GM18909 (cell line): Measurements from ENCODE around the gene PSENEN.
"Not testable (repeated sequence)": the region's sequence is repeated elsewhere in the genome, so short reads cannot be mapped to it uniquely, and the experiment has no call there.

ENCODE experiments used
- ATAC-seq: cut with Tn5 transposase; IDR thresholded peaks from one replicate; pipeline ENCODE4 v1.9.1; 2021; ENCODE audit warnings: mild to moderate bottlenecking; ENCODE audit not compliant: unreplicated experiment, poor library complexity

PSENEN gene

DNA sequence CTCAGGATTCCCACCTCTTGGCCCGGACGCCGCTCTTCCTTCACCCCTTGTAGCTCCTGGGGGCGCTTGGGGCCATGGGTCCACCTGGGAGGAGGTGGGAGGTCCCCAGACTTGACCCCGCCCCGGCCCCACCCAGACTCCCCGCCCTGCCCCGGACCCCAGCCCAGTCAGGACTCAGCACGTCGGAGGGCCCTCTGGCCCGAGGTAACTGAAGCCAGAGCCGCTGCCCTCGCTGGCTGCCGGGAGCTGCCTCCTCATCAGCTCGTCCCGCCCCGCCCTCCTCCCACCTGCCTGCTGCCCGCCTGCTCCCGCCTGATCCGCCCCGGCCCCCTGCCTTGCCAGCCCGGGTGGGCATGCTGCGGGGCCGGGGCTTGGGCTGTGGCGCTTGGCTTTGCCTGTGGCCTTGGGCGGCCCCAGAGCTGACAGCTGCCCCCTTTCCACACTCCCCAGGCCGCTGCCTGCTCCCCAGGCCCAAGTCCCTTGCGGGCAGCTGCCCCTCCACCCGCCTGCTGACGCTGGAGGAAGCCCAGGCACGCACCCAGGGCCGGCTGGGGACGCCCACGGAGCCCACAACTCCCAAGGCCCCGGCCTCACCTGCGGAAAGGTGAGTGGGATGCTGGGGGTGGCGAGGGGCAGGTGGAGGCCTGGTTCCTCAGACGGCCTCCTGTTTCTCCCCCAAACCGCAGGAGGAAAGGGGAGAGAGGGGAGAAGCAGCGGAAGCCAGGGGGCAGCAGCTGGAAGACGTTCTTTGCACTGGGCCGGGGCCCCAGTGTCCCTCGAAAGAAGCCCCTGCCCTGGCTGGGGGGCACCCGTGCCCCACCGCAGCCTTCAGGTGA lies 39.3 kb downstream of the PSENEN start:
- no peak for ATAC-seq

DNA sequence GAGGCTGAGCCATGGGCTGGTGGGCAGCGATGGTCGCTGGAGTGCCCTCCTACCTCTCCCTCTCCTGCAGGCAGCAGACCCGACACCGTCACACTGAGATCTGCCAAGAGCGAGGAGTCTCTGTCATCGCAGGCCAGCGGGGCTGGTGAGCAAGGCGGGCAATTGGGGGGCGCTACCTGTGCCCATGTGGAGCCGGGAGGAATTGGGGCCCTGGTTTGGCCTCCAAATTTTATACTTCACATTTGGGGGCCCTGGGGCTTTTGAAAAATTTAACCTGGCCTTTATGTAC lies 39.8 kb downstream of the PSENEN start:
- no peak for ATAC-seq

DNA sequence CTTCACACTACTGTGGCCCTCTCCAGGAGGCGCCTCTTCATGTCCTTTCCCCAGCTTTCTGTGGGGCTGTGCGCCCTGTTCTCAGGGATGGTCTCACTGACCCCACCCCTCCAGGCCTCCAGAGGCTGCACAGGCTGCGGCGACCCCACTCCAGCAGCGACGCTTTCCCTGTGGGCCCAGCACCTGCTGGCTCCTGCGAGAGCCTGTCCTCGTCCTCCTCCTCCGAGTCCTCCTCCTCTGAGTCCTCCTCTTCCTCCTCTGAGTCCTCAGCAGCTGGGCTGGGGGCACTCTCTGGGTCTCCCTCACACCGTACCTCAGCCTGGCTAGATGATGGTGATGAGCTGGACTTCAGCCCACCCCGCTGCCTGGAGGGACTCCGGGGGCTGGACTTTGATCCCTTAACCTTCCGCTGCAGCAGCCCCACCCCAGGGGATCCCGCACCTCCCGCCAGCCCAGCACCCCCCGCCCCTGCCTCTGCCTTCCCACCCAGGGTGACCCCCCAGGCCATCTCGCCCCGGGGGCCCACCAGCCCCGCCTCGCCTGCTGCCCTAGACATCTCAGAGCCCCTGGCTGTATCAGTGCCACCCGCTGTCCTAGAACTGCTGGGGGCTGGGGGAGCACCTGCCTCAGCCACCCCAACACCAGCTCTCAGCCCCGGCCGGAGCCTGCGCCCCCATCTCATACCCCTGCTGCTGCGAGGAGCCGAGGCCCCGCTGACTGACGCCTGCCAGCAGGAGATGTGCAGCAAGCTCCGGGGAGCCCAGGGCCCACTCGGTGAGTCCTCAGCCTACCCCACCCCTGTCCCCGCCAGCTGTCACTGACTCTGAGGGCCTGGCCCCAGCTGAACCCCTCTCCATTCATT lies 41.1 kb downstream of the PSENEN start:
- no peak for ATAC-seq

DNA sequence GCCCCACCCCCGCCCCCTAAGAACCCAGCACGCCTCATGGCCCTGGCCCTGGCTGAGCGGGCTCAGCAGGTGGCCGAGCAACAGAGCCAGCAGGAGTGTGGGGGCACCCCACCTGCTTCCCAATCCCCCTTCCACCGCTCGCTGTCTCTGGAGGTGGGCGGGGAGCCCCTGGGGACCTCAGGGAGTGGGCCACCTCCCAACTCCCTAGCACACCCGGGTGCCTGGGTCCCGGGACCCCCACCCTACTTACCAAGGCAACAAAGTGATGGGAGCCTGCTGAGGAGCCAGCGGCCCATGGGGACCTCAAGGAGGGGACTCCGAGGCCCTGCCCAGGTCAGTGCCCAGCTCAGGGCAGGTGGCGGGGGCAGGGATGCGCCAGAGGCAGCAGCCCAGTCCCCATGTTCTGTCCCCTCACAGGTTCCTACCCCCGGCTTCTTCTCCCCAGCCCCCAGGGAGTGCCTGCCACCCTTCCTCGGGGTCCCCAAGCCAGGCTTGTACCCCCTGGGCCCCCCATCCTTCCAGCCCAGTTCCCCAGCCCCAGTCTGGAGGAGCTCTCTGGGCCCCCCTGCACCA lies 41.9 kb downstream of the PSENEN start:
- ATAC-seq, result no peak

DNA sequence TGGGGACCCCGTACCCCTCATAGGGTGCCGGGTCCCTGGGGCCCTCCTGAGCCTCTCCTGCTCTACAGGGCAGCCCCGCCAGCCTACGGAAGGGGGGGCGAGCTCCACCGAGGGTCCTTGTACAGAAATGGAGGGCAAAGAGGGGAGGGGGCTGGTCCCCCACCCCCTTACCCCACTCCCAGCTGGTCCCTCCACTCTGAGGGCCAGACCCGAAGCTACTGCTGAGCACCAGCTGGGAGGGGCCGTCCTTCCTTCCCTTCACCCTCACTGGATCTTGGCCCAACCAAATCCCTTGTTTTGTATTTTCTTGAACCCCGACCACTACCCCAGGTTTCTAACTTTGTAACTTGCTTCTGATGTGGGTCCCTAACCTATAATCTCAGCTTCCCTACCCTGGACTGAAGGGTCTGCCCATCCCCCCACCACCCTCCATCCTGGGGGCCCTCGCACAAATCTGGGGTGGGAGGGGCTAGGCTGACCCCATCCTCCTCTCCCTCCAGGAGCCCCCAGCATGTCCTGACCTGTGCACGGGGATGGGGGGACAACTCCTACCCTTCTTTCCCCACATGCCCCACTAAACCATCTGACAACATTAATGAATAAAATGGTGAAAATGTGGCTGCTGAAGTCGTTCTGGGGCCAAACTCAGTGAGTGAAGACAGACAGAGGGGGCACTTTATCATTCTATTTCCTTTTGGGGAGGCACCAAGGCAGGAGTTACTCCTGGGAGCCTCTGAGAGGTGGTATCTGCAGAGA lies 42.9 kb downstream of the PSENEN start:
- no peak for ATAC-seq

DNA sequence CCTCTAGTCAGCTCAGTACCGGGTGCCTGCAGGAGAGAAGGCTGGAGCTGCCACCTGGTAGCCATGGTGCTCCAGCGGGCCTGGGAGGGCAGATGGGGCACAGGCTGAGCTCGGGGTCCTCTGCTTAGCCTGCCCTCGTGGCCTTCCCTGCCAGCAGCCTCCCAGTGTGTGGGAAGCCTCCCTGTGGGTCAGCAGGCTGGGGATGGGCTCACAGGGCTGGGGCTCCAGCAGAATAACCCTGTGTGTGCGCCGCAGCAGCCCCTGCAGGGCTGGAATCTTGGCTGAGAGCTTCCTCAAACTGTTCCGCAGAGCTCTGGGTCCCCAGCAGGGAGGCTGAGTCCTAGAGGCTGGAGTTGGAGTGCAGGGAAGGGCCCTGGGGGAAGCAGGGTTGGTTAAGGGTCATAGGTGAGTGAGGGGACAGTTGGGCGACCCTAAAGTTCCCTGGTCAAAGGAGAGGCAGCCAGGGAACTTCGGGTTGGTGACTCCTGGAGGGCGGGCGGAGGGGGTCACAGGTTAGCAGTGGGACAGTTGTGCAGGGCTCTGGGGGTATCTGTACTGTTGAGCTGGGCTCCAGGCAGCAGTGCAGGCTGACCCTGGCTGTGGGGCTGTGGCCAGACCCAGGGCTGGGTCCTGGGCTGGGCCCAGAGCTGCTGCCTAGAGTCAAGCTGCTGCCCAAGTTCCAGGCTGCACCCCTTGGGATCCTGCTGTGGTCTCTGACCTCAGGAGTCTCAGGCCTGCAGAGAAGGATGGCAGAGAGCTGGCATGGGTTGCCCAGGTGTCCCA lies 43.9 kb downstream of the PSENEN start:
- no peak for ATAC-seq

DNA sequence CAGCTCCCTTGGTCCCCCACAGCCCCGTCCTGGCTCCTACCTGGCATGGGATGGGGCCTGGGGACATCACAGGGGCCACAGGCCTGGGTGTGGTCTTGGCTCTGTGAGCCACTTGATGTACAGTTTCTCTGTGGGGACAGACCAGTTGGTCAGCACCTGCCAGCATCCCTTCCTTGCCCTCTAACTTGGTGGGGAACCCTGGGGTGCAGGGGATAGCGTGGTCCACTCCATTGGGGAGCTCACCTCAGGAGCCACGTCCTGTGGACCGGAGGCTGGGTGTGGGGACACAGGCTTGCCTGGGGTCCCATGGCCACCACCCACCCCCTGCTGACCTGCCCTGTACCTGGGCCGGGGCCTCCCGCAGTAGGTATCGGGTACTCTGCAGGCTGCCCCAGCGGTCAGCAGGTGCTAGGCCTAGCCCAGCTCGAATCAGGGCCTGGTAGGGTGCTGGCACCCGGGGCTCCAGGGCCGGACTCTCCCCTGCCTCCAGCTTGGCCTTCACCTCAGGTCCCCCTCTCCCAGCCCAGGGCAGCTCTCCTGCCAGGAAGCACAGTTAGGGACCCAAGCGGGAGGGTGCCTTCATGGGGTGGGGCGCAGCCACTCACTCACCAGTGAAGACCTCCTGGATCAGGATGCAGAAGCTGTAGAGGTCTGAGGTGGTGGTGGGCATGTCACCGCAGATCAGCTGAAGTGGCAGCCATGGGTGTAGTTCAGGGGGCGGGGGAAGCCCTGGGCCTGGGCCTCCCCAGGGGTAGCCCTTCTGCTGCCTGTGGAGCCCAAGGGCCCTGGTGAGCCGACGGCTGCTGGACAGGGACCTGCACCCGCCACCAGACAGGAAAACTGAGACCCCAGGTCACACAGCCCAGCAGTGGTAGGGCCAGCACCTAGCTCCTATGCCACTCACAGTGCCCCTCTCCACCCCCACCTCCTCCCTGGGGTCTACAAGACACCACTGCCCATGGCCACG lies 44.8 kb downstream of the PSENEN start:
- ATAC-seq, result no peak

DNA sequence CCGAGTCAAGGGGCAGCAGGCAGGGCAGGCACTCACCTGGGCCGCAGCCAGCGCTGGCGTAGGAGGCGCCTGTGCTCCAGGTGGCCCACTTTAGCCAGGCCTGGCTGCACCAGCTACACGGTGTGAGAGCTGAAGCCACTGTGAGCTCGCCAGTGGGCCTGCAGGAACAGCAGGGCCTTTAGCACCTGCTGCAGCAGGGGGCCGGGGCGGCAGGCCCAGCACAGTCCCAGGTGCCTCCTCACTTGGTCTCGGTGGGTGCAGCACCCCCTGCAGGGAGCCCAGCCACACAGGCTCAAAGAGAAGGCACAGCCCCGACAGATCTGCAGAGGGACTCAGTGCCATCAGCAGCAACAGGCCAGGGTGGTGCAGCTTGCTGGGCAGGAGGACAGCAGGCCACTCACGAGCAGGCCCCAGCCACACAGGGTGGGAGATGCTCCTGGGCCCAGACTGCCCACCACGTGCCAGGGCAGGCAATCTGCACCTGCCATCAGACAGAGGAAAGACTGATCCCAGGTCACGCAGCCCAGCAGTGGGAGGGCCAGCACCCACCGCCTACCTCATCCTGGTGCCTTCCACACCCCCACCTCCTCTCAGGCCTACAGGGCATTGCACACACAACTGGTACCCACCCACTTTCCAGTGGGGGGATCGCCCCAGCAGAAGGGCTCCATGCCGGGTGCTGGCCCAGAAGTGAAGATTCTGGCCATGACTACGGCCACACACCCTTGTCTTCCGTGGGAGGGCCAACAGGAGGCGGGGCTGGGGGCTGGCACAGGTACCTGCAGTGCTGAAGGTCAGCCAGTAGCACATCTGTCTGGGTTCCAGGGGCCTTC lies 45.7 kb downstream of the PSENEN start:
- no peak for ATAC-seq

DNA sequence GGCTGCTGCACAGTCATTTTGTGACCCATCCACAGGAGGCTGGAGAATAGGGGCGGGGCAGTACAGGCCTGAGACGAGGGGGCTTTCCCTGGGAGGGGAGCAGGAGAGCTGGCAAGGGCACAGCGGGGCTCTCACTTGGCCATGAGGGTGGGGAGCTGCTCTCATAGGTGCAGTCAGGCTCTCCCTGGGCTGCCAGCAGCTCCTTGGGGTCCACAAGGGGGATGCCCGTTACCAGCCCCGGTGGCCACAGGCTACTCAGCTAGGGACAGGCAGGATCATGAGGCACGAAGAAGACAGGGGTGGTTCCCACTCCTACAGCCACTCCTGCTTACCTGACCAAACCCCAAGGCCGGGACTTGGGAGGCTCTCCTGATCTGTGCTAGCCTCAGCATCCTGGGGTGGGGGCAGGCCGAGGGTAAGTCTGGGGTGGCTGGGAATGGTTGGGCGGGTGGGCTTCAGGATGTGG lies 46.4 kb downstream of the PSENEN start:
- ATAC-seq, result no peak

DNA sequence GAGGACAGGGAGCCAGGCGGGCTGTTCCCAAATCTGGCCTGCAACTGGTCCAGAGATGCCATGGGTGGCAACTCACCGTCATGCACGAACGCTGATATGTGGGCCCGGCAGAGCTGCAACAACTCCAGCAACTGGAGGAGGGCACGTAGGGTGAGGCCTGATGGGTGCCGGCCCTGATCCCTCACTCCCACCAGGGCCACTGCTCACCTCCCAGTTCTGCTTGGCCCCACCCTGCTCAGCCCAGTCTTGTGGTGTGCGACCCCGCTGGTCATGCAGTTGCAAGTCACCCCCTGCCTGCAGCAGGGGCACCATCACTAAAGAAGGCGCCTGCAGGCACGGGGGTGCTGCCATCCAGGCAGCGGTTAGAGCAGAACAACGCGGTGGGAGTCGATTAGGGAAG lies 46.9 kb downstream of the PSENEN start:
- ATAC-seq, result no peak

DNA sequence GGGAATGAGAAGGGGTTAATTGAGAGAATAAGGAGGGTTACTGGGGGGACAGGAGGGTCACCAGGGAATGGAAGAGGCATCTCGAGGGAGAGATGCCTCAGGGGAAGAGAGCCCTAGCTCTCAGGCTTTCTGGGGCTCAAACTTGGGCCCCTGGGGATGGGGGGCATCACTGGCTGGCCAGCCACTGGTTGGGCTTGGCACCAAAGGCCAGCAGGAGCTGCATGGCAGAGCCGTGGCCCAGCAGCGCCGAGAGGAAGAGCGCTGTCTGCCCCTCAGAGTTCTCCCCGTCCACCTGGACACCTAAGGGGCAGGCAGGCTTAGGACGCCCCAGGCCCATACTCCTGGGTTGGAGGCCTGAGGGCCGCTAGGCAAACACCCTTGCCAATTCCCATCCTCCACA lies 47.4 kb downstream of the PSENEN start:
- ATAC-seq, result no peak

DNA sequence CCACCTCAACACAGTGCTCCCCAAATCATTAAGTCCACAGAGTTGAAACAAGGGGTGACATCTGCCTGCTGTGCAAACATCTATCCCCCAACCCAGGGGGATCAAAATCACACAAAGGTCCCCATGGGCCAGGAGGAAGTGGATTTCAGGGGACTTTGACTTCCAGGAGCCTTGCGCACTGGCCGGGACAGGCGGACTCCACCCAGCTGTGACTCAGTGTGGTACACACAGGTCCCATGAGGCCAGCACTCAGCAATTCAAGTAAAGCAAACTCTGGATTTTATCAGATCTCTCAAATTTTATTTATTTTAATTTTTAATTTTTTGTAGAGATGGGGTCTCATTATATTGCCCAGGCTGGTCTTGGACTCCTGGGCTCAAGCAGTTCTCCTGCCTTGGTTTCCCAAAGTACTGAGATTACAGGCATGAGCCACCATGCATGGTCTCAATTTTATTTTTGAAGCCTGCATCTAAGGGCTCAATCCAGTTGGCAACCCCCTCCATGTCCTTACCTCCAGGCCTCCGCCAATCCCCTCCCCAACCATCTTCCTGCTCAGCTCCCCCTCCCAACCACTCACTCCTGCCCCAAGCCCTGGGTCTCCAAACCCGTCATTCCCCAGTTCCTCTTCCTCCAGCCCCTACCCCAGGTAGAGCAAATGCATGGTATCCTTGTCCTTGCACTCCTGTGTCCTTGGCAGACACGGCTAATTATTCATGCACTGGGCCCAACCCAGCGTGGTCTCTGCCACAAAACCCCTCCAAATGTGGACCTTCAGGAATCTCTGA lies 48.1 kb downstream of the PSENEN start:
- ATAC-seq, result no peak

DNA sequence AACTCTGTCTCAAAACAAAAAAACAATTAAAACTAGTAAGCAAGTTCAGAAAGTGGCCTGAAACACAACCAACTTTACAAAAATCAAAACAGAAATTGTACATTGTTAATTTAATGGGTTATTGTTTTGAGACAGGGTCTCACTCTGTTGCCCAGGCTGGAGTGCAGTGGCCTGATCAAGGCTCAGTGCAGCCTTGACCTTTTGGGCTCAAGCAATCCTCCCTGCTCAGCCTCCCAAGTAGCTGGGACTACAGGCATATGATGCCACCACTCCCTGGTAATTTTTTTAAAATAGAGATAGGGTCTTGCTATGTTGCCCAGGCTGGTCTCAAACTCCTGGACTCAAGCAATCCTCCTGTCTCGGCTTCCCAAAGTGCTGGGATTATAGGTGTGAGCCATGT lies 50.1 kb downstream of the PSENEN start:
- ATAC-seq, result not testable (repeated sequence)
